DOHH2 (cell line): ENCODE data around the gene CCDC182.

Source experiments
- H3F3A ChIP-seq: fragments of 200-600 bp; sonication (generic), shearing (Covaris generic); 2 replicates; pipeline ENCODE4 v1.6.0; 2016; ENCODE audit warnings: antibody characterized with exemption, mild to moderate bottlenecking; ENCODE audit not compliant: control insufficient read depth, insufficient read depth
- H3K27ac ChIP-seq: fragments of 200-600 bp; sonication (generic); 2 replicates; pipeline ENCODE4 v1.5.1; 2014; ENCODE audit warnings: low read depth, mild to moderate bottlenecking, low read length, moderate library complexity
- H3K27me3 ChIP-seq: fragments of 200-600 bp; sonication (generic); 2 replicates; pipeline ENCODE4 v1.6.1; 2014; ENCODE audit warnings: mild to moderate bottlenecking, low read length, mixed read lengths; ENCODE audit not compliant: control insufficient read depth
- H3K36me3 ChIP-seq: fragments of 200-600 bp; sonication (generic); 2 replicates; pipeline ENCODE4 v1.6.1; 2014; ENCODE audit warnings: mild to moderate bottlenecking, low read length, moderate library complexity, mixed read lengths; ENCODE audit not compliant: control insufficient read depth
- H3K4me1 ChIP-seq: fragments of 200-600 bp; sonication (generic); 2 replicates; pipeline ENCODE4 v1.6.1; 2014; ENCODE audit warnings: mild to moderate bottlenecking, low read length, mixed read lengths; ENCODE audit not compliant: control insufficient read depth
- H3K4me2 ChIP-seq: fragments of 200-600 bp; sonication (generic); 2 replicates; pipeline ENCODE4 v1.6.0; 2014; ENCODE audit warnings: mild to moderate bottlenecking, low read length, moderate library complexity
- H3K4me3 ChIP-seq: fragments of 200-600 bp; sonication (generic); 2 replicates; pipeline ENCODE4 v1.5.1; 2014; ENCODE audit warnings: mild to moderate bottlenecking, low read length, mixed read lengths
- H3K79me2 ChIP-seq: fragments of 200-600 bp; sonication (generic); 2 replicates; pipeline ENCODE4 v1.6.1; 2014; ENCODE audit warnings: mild to moderate bottlenecking, low read length, mixed read lengths; ENCODE audit not compliant: control insufficient read depth
- H3K9me2 ChIP-seq: fragments of 200-600 bp; sonication (generic); replicated peaks from 2 replicates; pipeline ENCODE4 v1.6.1; 2014; ENCODE audit warnings: mild to moderate bottlenecking, low read length, mixed read lengths; ENCODE audit not compliant: control insufficient read depth
- H3K9me3 ChIP-seq: fragments of 200-600 bp; sonication (generic); 2 replicates; pipeline ENCODE4 v1.6.1; 2014; ENCODE audit warnings: antibody characterized with exemption, low read length, mixed read lengths; ENCODE audit not compliant: control insufficient read depth, insufficient read depth
- H4K20me1 ChIP-seq: fragments of 200-600 bp; sonication (generic); 2 replicates; pipeline ENCODE4 v1.6.0; 2014; ENCODE audit warnings: low read depth, mild to moderate bottlenecking, antibody characterized with exemption, low read length, moderate library complexity; ENCODE audit not compliant: control insufficient read depth, insufficient read depth
- EZH2phosphoT487 ChIP-seq: fragments of 200-600 bp; sonication (generic); IDR thresholded peaks from 2 replicates; pipeline ENCODE4 v1.6.1; 2017; ENCODE audit warnings: borderline replicate concordance, mild to moderate bottlenecking, antibody characterized with exemption, low read length, moderate library complexity, mixed read lengths
- TF ChIP-seq, protein P1 (sequence below): fragments of 200-600 bp; sonication (generic); IDR thresholded peaks from one replicate; pipeline ENCODE4 v1.5.1; 2014; ENCODE audit warnings: antibody characterized with exemption, mild to moderate bottlenecking, low read depth, low read length; ENCODE audit not compliant: poor library complexity, severe bottlenecking

Gene CCDC182

DNA sequence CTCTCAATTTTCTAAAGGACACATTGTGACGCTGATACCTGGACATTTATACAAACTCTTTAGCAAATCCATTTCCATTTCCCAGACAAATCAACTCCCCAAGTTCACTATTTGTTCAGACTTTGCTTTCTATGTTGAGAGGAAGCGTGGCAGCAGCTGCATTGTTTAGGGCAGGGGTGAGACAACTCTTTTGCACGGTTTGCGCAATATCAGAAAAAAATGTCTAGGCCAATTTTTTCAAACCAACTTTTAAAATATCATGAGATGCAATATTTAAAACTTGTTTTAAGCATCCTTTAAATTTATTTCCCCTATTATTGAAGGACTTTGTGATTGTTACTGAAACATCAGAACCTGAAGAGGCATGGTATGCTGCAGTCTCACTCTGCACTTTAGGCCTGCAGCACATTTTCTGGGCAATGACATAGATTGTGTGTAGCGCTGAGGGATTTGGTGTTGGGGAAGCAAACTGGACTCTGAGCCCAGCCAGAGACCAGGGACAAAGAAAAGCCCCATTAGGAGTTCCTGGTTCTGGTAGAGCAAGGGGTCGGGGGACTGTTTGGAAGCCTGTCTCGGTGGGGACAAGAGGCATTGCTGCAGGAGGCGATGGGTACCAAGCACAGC, 6.4 kb upstream of the CCDC182 start:
- Histone ChIP-seq H3K4me2 (no peak overlapping the region), H3K27ac (no peak overlapping the region), H4K20me1 (no peaks in the 10 kb centered on the region), H3K9me2 (no peaks in the 10 kb centered on the region), H3K9me3 (no peaks in the 10 kb centered on the region), H3K4me1 (peaks cover 11% of the 10 kb centered on the region), H3F3A (no peaks in the 10 kb centered on the region), H3K79me2 (no peaks in the 10 kb centered on the region), H3K4me3 (no peak overlapping the region), H3K36me3 (no peaks in the 10 kb centered on the region), H3K27me3 (peaks cover 3% of the 10 kb centered on the region; the same call in 1 of the 2 replicates)
- TF ChIP-seq EZH2phosphoT487: no peak
- TF ChIP-seq, protein P1, sequence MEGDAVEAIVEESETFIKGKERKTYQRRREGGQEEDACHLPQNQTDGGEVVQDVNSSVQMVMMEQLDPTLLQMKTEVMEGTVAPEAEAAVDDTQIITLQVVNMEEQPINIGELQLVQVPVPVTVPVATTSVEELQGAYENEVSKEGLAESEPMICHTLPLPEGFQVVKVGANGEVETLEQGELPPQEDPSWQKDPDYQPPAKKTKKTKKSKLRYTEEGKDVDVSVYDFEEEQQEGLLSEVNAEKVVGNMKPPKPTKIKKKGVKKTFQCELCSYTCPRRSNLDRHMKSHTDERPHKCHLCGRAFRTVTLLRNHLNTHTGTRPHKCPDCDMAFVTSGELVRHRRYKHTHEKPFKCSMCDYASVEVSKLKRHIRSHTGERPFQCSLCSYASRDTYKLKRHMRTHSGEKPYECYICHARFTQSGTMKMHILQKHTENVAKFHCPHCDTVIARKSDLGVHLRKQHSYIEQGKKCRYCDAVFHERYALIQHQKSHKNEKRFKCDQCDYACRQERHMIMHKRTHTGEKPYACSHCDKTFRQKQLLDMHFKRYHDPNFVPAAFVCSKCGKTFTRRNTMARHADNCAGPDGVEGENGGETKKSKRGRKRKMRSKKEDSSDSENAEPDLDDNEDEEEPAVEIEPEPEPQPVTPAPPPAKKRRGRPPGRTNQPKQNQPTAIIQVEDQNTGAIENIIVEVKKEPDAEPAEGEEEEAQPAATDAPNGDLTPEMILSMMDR: no peak

DNA sequence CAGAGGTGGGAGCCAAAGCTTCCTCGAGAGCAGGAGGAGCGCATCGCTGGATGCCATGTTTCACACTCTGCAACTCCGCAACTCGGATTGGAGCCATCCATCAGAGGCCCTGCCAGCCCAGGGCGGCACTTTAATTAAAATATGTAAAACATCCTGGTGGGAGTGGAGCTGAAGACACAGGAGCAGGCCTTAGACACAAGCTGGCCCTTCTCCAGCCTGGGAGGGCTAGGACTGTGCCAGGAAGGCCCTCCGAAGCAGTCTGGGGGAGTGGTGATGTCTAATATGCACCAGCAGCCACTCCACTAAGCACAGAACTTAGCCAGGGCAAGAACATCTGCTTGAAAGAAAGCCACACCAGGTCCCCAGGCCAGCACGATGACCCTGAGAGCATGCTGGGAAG, 5.8 kb upstream of the CCDC182 start:
- no peaks in the 10 kb centered on the region for H4K20me1 ChIP-seq
- no peaks in the 10 kb centered on the region for H3K9me3 ChIP-seq
- no peaks in the 10 kb centered on the region for H3K9me2 ChIP-seq
- H3K27me3 ChIP-seq: peaks cover 3% of the 10 kb centered on the region; the same call in 1 of the 2 replicates
- peaks cover 11% of the 10 kb centered on the region for H3K4me1 ChIP-seq
- no peak overlapping the region for H3K4me3 ChIP-seq
- H3F3A ChIP-seq: no peaks in the 10 kb centered on the region
- H3K79me2 ChIP-seq: no peaks in the 10 kb centered on the region
- no peak overlapping the region for H3K27ac ChIP-seq
- H3K36me3 ChIP-seq: no peaks in the 10 kb centered on the region
- no peak overlapping the region for H3K4me2 ChIP-seq
- no peak for TF ChIP-seq EZH2phosphoT487
- TF ChIP-seq, protein P1: no peak

DNA sequence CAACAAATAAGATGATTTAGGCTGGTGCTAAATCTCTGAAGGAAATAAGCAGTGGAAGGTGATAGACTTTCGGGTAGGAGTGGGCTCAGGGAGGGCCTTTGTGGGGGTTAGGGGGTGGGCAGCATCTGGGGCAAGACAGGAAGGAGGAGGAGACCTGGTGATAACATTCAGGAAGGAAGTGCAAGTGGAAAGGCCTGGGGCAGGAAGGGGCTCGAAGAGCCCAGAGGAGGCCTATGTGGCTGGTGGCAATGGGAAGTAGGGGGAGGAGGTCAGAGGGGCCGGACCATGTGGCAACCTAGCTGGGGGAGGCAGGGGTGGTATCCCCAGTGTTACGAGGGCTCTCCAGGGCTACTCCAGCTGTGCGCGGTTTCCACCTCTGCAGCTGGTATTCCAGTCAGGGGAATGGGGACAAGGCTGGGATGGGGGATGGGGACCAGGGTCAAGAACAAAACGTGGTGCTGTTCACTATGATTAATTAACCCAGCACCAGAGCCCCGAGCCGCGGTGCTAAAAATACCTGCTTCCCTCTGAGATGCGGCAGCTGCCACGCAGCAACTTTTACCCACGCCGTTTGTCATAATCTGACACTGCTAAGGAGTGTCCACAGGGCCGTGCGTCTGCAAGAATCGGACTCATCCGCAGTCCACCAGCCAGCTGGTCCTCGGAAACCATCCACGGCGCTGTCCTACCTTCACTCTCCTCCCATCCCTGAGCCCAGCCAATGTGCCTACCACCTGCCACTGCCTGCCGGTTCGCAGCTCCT, 5.2 kb upstream of the CCDC182 start:
- TF ChIP-seq EZH2phosphoT487: no peak
- TF ChIP-seq, protein P1: no peak
- H3K4me2 ChIP-seq: no peak overlapping the region
- H3K4me1 ChIP-seq: peaks cover 15% of the 10 kb centered on the region
- no peaks in the 10 kb centered on the region for H3K79me2 ChIP-seq
- no peaks in the 10 kb centered on the region for H3K9me2 ChIP-seq
- no peak overlapping the region for H3K27ac ChIP-seq
- no peaks in the 10 kb centered on the region for H3K36me3 ChIP-seq
- H3K4me3 ChIP-seq: no peak overlapping the region
- no peaks in the 10 kb centered on the region for H3F3A ChIP-seq
- H3K9me3 ChIP-seq: no peaks in the 10 kb centered on the region
- no peaks in the 10 kb centered on the region for H4K20me1 ChIP-seq
- peaks cover 6% of the 10 kb centered on the region; the same call in 1 of the 2 replicates for H3K27me3 ChIP-seq
